Right lobe of liver (tissue), 6 donors: Measurements from ENCODE around the gene SMARCB1. TPM values are rescaled to one million over a fixed set of nuclear protein-coding genes. Genes with fewer than 3 reads are reported as not detected.

ENCODE experiments used
- ATAC-seq, 4 donors: fragments of 200-7000 bp; cut with Tn5 transposase; one replicate each; pipeline ENCODE4 v1.9.1; 2020; ENCODE audit warnings: mild to moderate bottlenecking in 4 of 4, moderate library complexity in 4 of 4
- DNase-seq, 3 donors: peaks; one replicate each; pipeline ENCODE4 v3.0.0-alpha.2; 2020
- H3K27ac ChIP-seq, 3 donors: fragments of 200-600 bp; one replicate each; pipeline ENCODE4 v1.8.0; 2022
- H3K27me3 ChIP-seq, 2 donors: fragments of 200-600 bp; one replicate each; pipeline ENCODE4 v1.8.0; 2022
- H3K36me3 ChIP-seq, 4 donors: fragments of 200-600 bp; sonication (generic) in 1 of 4; one replicate each; pipeline versions ENCODE4 v1.5.1 to v1.8.0; 2017 to 2022; ENCODE audit warnings: control low read depth in 1 of 4
- H3K4me1 ChIP-seq, 4 donors: fragments of 200-600 bp; sonication (generic) in 1 of 4; one replicate each; pipeline versions ENCODE4 v1.5.1 to v1.8.0; 2017 to 2022; ENCODE audit warnings: control low read depth in 1 of 4
- H3K4me3 ChIP-seq, 3 donors: fragments of 200-600 bp; one replicate each; pipeline ENCODE4 v1.8.0; 2022
- H3K9me3 ChIP-seq, 4 donors: fragments of 200-600 bp; sonication (generic) in 1 of 4; one replicate each; pipeline versions ENCODE4 v1.5.1 to v1.8.0; 2017 to 2022; ENCODE audit warnings: control low read depth in 1 of 4
- CTCF ChIP-seq, 4 donors: fragments of 200-600 bp in 3 of 4; fragments of 450-650 bp in 1 of 4; IDR thresholded peaks; one replicate each; pipeline versions ENCODE4 v1.5.1 to v1.8.0; 2016 to 2022; ENCODE audit warnings: antibody characterized with exemption in 4 of 4, mild to moderate bottlenecking in 2 of 4
- POLR2A ChIP-seq: fragments of 450-650 bp; IDR thresholded peaks from one replicate; pipeline ENCODE4 v1.6.1; 2017; ENCODE audit warnings: antibody characterized with exemption, mild to moderate bottlenecking
- WGBS: methylation state at CpG from one replicate; pipeline ENCODE4 v1.1.6; 2018; ENCODE audit warnings: low coverage, low lambda C conversion rate; ENCODE audit not compliant: insufficient coverage; ENCODE audit errors: missing lambda C conversion rate; 5-methylcytosine and 5-hydroxymethylcytosine counted together
- intact Hi-C, 2 donors: fragments of 100-400 bp; cut with DNase I; formaldehyde crosslinking; loops; one replicate each; pipeline versions ENCODE4 v1.11.2 to v1.14.1; 2022
- total RNA-seq, 6 experiments: library from RNA; depleted of rRNA in 2 of 6; stranded (reverse); fragments of >200 nt in 2 of 6; fragmentation: NEBNext Ultra II Directional in 3 of 6; extraction: Animal tissue kit (Norgen Biotek cat#: 25700) in 3 of 6; gene quantifications; one replicate each; pipeline versions ENCODE4 v1.1.0 to v1.2.4, GENCODE V29; 2016 to 2023
- donor health status: DM: no; HTN: yes; CAD: no.
- donor health status: DM: no; HTN: no; CAD: no.
- donor health status: DM: no; HTN: no; CAD: no.
- donor health status: DM: no; HTN: yes; CAD: no.
- donor health status: DM: no; HTN: yes; CAD: no.

The SMARCB1 gene
- total RNA-seq, 6 experiments from 2014 or later, result 19.9 to 70.2 (median 25.3) TPM

GRCh38 chr22:23779731-23780130, 7.0 kb upstream of the SMARCB1 start:
- H3K9me3 ChIP-seq, result no peaks in the 10 kb centered on the region
- ATAC-seq (no peak), DNase-seq (no peak)
- intact Hi-C loops, result loop anchor here (5.0 kb wide), 2 partner anchors 63 to 68 kb away; no protein-coding TSS in a partner anchor
- TF ChIP-seq POLR2A (no peak), CTCF (IDR thresholded peaks at IDR 0.05) (no peak)
- H3K4me1 ChIP-seq, result peaks cover 0 to 18% (median 5%) of the 10 kb centered on the region in 4 donors
- H3K27me3 ChIP-seq, result no peaks in the 10 kb centered on the region
- no peaks in the 10 kb centered on the region for H3K36me3 ChIP-seq
- H3K27ac ChIP-seq, result no peak overlapping the region
- no peak overlapping the region for H3K4me3 ChIP-seq
- 80% methylated on average over 1 of the region's 5 CpGs for WGBS

- TF ChIP-seq CTCF (IDR thresholded peaks at IDR 0.05) (no peak), POLR2A (no peak)
- H3K9me3 ChIP-seq, result no peaks in the 10 kb centered on the region
- no peak for DNase-seq
These were observed 6.5 kb upstream of the SMARCB1 start for GRCh38 chr22:23780146-23780748.

GRCh38 chr22:23781065-23781464, 5.7 kb upstream of the SMARCB1 start:
- TF ChIP-seq CTCF (IDR thresholded peaks at IDR 0.05), result no peak
- TF ChIP-seq POLR2A, result no peak
- ATAC-seq, result no peak
- H3K9me3 ChIP-seq, result no peaks in the 10 kb centered on the region
- no peaks in the 10 kb centered on the region for H3K27me3 ChIP-seq
- H3K4me1 ChIP-seq, result peaks cover 0 to 21% (median 6%) of the 10 kb centered on the region in 4 donors
- intact Hi-C loops, result no loop called here
- no peak overlapping the region for H3K4me3 ChIP-seq
- no peak for DNase-seq
- WGBS, result no CpG with 5 or more reads among the region's 15 CpGs
- H3K27ac ChIP-seq, result no peak overlapping the region
- H3K36me3 ChIP-seq, result no peaks in the 10 kb centered on the region

More at GRCh38 chr22:23780146-23780748, 6.5 kb upstream of the SMARCB1 start:
- Histone ChIP-seq H3K4me1 (peaks cover 0 to 19% (median 5%) of the 10 kb centered on the region in 4 donors), H3K27me3 (no peaks in the 10 kb centered on the region), H3K4me3 (no peak overlapping the region), H3K36me3 (no peaks in the 10 kb centered on the region), H3K27ac (no peak overlapping the region)
- intact Hi-C loops, result no loop called here
- no peak for ATAC-seq
- whole genome bisulfite sequencing, result no CpG with 5 or more reads among the region's 20 CpGs

- DNase-seq, result no peak
- Histone ChIP-seq H3K27me3 (no peaks in the 10 kb centered on the region), H3K4me3 (no peak overlapping the region), H3K27ac (no peak overlapping the region), H3K36me3 (no peaks in the 10 kb centered on the region), H3K4me1 (peaks cover 0 to 26% (median 9%) of the 10 kb centered on the region in 4 donors), H3K9me3 (no peaks in the 10 kb centered on the region)
- 49% methylated on average over 3 of the region's 14 CpGs for WGBS
- TF ChIP-seq CTCF (IDR thresholded peaks at IDR 0.05), result no peak
- no peak for TF ChIP-seq POLR2A
- ATAC-seq, result no peak
- intact Hi-C loops, result no loop called here
These were observed 5.1 kb upstream of the SMARCB1 start for GRCh38 chr22:23781511-23782183.
